GM20431 (cell line): ENCODE results near the gene PPP1R12A.
"Not testable (repeated sequence)": the region's sequence is repeated elsewhere in the genome, so short reads cannot be mapped to it uniquely, and the experiment has no call there.

ENCODE experiments used
- in situ Hi-C: fragments of 300-500 bp; cut with MseI, MboI; formaldehyde crosslinking; loops from one replicate; pipeline ENCODE4 v1.15.0; 2020; ENCODE audit warnings: low sequenced_read_pairs; ENCODE audit not compliant: unreplicated experiment

PPP1R12A gene

GRCh38 chr12:79897617-79898016, 37.3 kb downstream of the PPP1R12A start:
- in situ Hi-C loops = no loop called here

GRCh38 chr12:79895804-79896203, 39.1 kb downstream of the PPP1R12A start:
- in situ Hi-C loops = no loop called here

- in situ Hi-C loops = no loop called here
Measured at GRCh38 chr12:79895071-79895470, 39.8 kb downstream of the PPP1R12A start.

- in situ Hi-C loops = no loop called here
Measured at GRCh38 chr12:79891506-79892162, 43.3 kb downstream of the PPP1R12A start.

GRCh38 chr12:79887890-79888289, 47.0 kb downstream of the PPP1R12A start:
- in situ Hi-C loops = no loop called here

- in situ Hi-C loops = no loop called here
Measured at GRCh38 chr12:79886917-79887519, 47.9 kb downstream of the PPP1R12A start.

GRCh38 chr12:79885911-79886490, 48.9 kb downstream of the PPP1R12A start:
- in situ Hi-C loops = no loop called here

- in situ Hi-C loops = no loop called here
Measured at GRCh38 chr12:79884401-79885006, 50.4 kb downstream of the PPP1R12A start.

- in situ Hi-C loops = no loop called here
Measured at GRCh38 chr12:79883216-79883615, 51.7 kb downstream of the PPP1R12A start.

GRCh38 chr12:79881351-79881750, 53.5 kb downstream of the PPP1R12A start:
- in situ Hi-C loops = no loop called here

- in situ Hi-C loops = not testable (repeated sequence)
Measured at GRCh38 chr12:79878506-79878905, 56.4 kb downstream of the PPP1R12A start.

GRCh38 chr12:79877246-79877645, 57.7 kb downstream of the PPP1R12A start:
- in situ Hi-C loops = no loop called here

GRCh38 chr12:79874665-79875064, 60.2 kb downstream of the PPP1R12A start:
- in situ Hi-C loops = no loop called here

GRCh38 chr12:79873201-79873600, 61.7 kb downstream of the PPP1R12A start:
- in situ Hi-C loops = no loop called here

- in situ Hi-C loops = no loop called here
Measured at GRCh38 chr12:79871621-79872020, 63.3 kb downstream of the PPP1R12A start.

GRCh38 chr12:79870916-79871315, 64.0 kb downstream of the PPP1R12A start:
- in situ Hi-C loops = no loop called here

GRCh38 chr12:79859646-79860045, 75.3 kb downstream of the PPP1R12A start:
- in situ Hi-C loops = no loop called here

- in situ Hi-C loops = no loop called here
Measured at GRCh38 chr12:79858518-79858917, 76.4 kb downstream of the PPP1R12A start.

GRCh38 chr12:79857675-79858074, 77.2 kb downstream of the PPP1R12A start:
- in situ Hi-C loops = no loop called here

GRCh38 chr12:79850610-79851299, 84.1 kb downstream of the PPP1R12A start:
- in situ Hi-C loops = no loop called here

GRCh38 chr12:79848339-79848738, 86.6 kb downstream of the PPP1R12A start:
- in situ Hi-C loops = no loop called here
